NCI-H2227 (cell line): ENCODE results near the gene SLC6A12.

Experiments
- DNase-seq: peaks from one replicate; lab custom pipeline; 2025; ENCODE audit not compliant: unreplicated experiment; lab: John Stamatoyannopoulos, UW

The SLC6A12 gene

DNA sequence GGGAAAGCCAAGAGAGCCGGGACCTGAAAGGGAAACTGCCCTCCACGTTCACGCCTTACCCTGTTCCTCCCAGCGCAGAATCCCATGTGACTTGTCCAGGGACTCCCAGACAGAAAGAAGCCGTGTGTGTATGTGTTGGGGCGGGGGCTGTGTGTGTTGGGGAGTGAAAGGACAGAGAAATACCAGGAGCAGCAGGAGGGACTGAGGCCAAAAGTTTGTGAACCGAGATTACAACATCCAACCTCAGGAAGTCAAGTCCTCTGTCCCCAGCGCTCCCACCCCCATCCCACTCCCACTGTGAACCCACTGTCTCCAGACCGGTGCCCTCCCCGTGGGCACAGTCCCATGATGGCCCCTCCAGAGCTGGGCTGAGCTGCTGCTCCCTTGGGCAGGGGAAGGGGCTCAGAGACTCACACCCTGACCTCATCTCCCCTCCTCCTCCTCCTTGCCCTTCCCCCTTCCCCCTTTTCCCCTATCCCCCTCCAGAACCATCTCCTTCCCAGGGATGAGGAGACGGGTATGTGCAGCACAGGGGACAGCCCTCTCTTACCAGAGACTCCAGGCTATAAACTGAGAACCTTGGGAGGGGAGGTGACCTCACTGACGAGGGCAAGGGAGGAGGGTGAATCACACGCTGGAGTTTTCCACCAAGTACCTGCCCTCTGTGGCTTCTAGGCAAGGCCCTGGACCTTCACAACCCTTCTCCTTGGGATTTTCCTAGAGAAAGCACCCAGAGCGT lies at the start of gene SLC6A12:
SLC6A12 (minus strand) TSS at position 155 of the 739 bp plus-strand sequence. CDS start 4,171 bp downstream, outside the sequence.
- DNase-seq: no peak

DNA sequence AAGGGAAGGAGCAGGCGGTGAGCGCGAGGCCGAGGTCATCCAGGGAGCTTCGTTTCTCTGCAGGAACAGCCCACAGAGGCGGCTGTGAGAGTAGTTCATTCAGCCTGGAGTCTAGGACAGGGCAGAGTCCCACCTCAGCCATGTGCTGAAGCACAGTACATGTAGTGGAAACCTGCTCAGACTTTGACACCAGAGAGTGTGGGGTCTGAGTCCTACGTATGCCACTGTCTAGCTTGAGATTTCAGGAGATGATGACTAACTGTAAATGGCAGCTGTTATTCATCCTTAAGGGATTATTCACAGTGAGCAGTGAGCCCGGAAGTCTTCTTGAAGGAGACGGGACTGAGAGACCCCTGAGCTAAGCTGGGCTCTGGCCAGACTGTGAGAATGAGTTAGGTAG lies 49.6 kb upstream of the SLC6A12 start:
- DNase-seq: no peak

DNA sequence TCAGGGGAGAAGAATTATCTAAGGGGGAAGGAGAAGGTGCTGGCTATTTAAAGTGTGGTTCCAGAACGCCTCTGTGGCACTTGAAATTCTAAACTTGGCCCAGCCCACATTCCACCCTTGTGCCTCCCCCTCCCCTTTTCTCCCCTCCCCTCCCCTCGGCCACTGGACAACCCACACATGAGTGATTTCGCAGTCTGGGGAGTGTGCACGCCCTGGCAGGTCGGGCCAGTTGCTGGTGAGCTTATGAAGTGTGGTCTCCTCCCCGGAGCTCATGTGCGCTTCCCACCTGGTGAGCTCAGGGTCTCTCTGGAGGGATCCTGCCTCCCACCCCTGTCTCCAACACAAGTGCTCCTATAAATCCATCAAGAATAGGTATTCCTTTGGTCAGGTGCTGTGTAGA lies 48.9 kb upstream of the SLC6A12 start, which contains the start of gene SLC6A13:
SLC6A13 (minus strand) TSS at position 20 of the 400 bp plus-strand sequence. CDS start 2,784 bp downstream, outside the sequence.
- DNase-seq: no peak

DNA sequence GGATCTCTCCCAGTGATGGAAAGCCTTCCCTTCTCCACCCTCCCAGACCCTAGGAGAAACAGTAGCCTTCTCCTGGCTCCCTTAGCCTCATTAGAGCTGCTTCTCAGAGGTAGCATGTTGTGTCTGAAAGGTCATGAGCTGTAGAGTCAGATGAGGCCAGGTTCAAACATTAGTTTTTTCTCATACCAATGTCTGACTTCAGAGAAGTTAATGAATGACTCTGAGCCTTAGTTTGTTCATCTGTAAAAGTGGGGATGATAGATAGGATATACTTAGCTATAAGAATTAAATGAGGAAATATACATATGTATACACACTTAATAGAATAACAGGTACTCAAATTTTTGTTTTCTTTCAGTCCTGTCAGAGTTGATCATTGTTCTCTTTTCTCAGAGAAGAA lies 48.2 kb upstream of the SLC6A12 start:
- no peak for DNase-seq

DNA sequence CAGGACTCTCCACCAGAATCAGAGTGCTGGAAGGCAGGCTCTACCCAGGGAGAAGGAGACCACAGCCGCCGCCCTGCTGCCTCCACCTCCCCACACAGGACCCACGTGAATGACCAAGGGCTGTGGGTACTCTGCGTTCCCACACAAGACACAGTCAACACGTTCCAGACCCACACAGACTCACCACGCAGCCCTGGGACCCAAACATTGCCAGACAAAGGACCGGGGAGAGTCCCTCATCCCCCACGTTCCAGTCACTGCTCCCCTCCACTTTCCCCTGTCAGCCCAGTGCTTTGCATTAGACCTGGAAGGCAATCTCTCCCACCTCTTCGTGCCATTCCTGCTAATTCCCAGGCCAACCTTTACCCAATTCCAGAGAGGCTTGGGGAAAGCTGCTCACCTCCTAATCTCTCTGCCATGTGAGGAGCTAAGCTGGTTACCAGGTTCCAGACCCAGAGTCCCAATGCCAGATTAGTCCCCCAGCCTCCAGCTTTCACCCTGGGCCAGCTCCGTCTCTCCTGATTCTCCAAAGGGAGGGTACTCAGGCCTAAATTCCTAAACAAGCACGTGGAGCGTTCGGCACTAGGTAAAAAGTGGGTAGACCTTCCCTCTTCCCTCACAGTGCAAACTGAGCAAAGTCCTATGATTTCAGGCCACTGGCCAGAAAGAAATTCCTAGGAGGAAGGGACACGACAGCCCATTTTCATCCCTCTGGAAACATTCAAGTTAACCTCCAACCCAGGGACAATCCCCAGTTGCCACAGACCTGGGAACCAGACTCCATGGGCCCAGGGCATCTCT lies 43.8 kb upstream of the SLC6A12 start:
- DNase-seq: no peak

DNA sequence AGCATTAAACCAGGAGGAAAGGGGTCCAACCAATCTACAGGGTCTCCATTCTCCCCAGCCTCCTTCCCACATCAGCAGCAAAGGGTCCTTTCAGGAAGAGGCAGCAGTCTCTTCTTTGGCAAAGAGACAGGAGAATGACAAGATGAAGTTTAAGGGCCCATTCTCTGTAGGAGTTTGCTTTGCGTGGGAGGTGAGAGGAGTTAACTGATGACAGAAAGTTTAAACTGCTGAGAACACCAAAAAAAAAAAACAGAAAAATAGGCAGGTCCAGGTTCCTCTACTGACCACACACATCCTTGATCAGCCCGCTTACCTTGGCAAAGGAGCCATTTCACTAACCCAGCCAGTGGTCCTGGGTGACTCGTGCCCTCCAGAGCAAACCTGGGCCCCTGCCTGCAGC lies 43.0 kb upstream of the SLC6A12 start:
- DNase-seq: no peak

DNA sequence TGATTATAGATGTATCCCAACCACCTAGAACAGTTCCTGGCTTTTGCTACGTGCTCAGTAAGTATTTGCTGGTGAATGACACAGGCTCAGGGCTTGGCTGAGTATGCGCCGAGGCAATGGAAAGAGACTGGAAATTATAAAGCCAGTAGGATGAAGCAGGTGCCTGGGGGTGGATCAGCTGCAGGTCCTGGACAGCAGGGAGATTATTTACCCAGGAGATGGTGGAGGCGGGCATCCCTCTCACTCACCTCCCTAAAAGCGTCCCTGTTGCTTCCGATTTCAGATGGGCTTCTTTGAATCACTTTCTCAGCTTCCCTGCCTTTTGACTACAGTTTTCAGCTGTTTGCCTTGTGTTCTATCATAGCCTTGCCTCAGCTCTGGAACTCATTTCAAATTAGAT lies 42.3 kb upstream of the SLC6A12 start:
- DNase-seq: no peak

DNA sequence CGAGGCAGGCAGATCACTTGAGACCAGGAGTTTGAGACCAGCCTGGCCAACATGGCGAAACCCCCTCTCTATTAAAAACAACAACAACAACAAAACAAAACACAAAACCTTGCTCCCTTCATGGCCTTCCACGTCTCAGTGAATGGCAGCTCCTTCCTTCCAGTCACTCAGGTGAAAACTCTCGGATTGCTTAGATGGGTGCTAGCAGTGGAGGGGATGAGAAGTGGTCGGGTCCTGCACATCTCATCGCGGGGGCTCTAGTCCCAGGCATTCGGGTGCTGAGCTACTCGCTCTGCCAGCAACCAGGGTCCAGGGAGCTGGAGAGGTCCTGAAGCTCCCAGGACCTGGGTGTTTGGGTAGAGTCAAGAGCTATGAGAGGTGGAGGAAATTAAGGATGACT lies 41.0 kb upstream of the SLC6A12 start:
- DNase-seq: no peak

DNA sequence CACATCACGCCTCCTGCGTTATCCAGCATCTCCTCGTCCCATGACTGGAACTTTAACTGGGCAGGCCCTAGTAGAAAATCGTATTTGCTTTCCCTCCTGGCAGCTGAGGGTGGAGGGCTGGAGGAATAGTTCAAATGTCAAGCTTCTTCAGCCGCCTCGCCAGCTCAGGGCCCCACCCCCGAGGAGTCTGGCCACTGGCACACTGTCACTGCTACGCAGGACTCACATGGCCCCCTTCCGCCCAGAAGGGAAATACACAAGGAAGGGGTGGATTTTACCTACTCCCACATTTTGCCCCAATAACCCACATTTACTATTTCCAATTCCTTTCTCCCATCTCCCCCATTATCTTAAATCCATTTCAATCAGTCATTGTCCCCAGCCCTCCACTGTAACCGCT lies 40.1 kb upstream of the SLC6A12 start:
- no peak for DNase-seq

DNA sequence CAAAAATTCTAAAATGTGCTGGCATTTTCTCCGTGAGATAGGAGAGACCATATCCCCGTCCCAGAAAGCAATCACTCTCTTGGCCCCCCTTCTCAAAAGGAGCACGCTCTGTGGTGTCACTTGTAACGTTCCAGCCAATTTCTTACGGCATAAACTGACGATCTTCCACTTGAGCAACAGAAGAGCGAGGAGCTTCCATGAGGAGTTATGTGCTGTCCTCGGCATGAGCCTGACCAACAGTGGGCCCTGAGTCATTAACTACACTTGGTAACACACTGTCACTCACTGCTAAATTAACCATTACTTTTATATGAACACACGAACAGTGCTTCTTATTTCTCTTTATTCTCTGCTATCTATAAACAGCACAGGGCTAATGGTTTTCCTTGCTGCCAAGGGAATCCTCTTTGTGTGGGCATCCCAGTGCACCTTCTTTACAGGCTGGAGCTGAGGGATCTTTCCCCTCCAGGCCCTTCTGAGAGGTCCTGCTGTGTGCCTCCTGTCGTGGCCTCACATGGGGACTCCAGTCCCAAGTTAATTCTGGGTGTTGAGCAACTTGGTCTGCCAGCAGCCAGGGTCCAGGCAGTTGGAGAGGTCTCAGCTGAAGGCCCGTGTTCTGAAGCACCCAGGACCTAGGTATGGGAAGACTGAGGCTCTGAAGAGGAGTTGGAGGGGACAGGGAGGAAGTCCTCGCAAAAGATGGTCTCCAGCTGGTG lies 39.3 kb upstream of the SLC6A12 start:
- no peak for DNase-seq

DNA sequence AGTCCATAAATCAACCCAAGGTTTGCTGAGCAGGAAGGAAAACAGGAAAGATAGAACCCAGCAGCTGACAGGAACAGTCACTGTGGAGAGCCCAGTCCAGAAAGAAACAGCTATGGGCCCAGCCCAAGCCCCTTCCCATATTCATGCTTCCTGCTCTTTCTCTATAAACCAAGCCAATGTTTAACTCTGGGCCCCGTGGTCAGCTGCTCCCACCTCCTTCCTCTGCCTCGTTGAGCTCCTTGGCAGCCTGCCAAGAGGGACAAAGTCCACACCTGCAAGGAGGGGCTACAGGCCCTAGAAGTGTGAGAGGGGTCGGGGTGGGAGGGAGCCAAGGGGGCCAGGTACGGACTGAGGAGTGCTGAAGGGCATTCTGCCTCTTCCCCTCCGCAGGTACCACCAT lies 38.7 kb upstream of the SLC6A12 start:
- no peak for DNase-seq

DNA sequence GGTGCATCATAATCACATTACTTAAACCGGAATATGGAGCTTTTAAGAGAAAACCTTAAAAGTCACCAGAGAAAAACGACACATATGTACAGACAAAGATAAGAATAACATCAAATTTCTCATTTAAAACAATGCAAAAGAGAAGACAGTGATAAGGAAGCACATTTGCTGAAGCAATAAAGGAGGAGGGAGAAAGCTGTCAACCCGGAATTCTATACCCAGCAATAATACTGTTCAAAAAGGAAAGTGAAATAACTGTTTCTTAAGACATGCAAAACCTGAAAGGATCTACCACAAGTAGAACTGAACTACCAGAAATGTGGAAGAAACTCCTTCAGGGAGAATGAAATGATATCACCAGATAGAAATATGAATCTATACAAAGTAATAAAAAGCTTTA lies 33.3 kb upstream of the SLC6A12 start:
- DNase-seq: no peak

DNA sequence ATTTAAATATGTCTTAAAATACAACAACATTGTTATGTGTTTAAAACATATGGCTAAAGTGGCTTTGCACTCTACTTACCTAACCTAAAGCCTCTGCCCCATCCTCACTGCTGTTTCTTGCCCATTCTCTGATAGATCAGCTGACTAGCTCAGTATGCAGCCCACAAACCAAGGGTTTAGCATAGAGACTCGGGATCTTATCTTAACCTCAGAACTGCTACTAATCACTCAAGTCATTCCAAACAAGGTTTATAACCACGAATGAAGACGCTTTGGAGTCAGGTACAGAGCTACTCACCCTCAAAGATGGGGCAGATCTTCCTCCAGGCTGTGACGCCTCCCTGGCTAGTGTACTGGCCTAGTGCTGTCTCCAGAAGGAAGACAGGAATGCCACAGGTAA lies 29.4 kb upstream of the SLC6A12 start:
- no peak for DNase-seq

DNA sequence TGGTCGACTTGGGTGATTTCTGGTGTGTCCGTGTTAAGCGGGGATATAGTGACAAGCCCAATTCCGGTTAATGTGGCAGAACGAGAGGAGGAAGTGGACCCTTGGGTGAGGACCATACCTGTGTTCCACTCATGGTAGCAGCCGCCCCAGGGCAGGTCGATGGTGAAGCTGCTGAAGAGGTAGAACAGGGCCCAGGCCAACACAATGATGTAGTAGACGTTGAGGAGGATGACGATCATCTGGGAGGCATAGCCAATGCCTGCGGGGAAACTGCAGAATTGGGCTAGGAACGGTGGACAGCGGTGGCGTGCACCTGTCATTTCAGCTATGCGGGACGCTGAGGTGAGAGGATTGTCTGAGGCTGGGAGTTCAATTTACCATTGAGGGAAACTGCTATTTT lies 28.5 kb upstream of the SLC6A12 start:
- no peak for DNase-seq

DNA sequence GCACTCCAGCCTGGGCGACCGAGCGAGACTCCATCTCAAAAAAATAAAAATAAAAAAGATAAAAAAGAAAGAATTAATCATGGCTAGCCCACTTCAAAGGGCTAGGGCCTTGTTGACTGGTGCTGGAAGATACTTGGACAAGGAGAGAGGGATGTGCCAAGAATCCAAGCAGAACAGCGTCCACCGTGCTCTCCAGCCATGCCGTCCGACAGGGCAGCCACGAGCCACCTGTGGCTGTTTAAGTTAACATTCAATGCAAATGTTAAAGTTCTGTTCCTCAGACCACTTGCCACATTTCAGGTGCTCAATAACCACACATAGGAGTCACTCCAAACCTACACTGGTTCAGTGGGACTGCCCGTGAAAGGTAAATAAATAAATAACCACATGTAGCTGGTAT lies 27.3 kb upstream of the SLC6A12 start:
- DNase-seq: no peak

DNA sequence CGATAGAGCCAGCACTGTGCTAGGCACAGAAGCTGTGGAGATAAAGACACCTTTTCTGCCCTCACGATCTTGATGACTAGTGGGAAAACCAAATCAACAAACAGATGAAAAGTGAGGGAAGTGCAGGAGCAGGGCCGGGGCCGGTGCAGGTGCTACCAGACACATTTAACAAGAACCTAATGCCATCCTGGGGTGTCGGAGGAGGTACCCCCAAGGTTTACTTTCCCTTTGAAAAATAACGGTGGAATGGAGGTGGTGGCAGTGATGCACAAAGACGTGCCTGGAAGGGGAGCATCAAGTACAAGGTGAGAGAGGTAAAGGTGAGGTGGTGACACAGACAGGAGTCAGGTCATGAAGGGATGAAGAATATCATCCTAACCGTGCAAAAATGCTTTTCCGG lies 26.6 kb upstream of the SLC6A12 start:
- no peak for DNase-seq

DNA sequence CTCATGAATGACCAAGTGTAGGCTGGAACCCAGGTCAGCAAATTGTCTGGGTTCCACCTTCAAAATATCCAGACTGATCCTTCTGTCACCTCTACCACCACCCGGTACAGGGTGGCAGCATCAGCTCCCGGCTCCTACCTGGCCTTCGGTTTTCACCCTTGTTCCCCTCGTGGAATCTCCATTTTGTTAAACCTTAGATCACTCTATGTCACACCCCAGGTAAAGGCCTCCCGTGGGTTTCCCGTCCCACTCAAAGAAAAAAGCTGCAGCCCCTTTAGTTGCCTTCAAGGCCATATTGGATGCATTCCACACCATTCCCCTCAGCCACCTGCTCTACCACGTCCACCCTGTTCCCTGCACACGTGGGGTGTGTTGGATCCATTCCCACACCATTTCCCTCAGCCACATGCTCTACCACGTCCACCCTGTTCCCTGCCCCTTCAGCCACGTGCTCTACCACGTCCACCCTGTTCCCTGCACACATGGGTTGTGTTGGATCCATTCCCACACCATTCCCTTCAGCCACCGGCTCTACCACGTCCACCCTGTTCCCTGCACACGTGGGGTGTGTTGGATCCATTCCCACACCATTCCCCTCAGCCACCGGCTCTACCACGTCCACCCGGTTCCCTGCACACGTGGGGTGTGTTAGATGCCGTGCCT lies 24.9 kb upstream of the SLC6A12 start:
- no peak for DNase-seq

DNA sequence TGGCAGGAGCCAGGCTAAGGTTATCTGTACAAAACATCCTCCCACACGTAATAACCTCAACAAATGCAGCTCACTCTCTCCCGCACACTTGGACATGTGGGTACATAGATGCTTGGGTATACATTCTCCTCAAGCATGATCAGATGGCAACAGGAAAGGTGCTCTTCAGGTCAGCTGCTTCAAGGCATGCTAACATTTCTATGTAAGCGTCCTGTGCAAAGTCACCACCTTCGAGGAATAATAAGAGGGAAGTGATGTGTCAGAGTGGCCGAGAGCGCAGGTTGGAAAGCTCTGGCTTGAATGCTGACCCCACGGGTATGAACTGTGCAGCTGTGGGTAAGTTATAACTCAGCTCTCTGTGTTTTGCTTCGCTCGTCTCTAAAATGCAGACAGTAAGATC lies 24.2 kb upstream of the SLC6A12 start:
- DNase-seq: no peak

DNA sequence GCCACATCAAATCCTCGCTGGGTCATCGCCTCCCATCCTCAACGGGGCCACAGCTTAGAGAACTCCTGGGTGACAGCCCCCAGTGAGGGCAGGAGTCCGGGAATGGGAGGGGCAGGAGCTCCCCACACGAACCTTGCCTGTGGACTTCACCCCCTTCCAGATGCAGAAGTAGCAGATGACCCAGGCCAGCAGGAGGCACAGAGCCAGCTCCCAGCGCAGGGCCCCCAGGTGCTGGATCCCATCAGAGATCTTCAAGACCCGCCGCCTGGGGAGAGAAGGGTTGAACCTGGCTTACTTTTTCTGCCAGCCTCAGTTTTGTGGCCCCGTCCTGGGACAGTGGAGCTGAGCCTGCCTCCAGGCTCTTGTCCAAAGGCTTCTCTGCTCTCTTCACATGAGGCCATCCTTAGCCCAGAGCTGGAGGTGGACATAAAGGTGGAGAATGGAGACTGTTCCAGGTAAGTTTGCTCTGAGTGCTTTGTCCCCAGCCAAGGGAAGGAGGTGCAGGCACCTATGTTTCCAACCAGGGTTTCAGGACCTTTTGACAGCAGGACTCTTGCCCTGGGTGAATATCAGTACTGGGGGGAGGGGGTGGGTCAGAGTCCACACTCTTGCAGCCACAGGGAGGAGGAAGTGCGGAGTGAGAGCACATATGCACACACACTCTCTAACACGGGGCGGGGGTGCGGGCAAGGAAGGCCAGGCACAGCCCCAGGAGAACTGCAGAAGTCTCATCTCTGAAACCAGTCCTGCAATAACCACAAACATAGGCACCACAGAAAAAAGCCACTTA lies 23.3 kb upstream of the SLC6A12 start:
- no peak for DNase-seq

DNA sequence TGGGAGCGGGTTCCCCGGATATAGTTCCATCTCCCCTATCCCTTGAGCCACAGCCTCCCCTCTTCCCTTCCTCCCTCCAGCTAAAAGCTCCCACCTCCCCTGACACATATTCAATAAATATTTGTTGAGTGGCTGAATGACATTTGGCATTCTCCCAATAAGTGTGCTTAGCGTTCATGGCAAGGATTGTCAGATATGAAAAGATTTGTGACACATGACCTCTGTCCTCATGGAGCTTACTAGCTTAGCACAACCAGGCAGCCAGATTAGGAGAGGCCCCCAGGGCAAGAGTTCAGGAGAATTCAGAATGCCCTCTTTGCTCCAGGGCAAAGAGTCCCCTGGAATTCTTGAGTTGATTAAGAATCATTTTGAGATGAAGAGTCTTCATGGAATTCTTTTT lies 22.5 kb upstream of the SLC6A12 start:
- no peak for DNase-seq
